ENCODE data around the gene LRBA. TPM values are rescaled to one million over a fixed set of nuclear protein-coding genes. Genes with fewer than 3 reads are reported as not detected.

Gene LRBA
- total and polyA plus RNA-seq, 9 of the 15 experiments (the other 6 are each of a cell fraction or from before 2014, with no cell fraction given) = 24.2 to 88.7 (median 59.7) TPM

DNA sequence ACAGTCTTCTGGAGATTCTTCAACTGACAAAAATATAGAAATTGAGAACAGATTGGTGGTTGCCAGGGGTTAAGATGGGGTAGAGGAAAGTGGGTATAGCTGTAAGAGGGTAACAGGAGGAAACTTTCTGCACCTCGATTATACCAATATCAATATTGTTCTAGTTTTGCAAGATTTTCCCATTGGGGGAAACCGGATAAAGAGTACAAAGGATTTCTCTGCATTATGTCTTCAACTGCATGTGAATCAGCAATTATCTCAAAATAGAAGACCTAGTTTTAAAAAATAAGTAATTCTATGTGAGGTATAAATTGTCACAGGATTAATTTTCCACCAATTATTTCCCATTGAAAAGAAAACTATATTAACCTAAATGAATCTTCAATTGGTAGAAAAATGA, 65.7 kb downstream of the LRBA start:
- no peaks in the 10 kb centered on the region for H3K27me3 ChIP-seq (ENCODE audit: control insufficient read depth in 2 of 2, insufficient read depth in 2 of 2, low read length in 2 of 2)
- no peak overlapping the region for H2AFZ ChIP-seq (ENCODE audit: low read depth, low read length)
- no peaks in the 10 kb centered on the region for H3K36me3 ChIP-seq (ENCODE audit: control insufficient read depth, insufficient read depth, low read length)
- WGBS (ENCODE audit: insufficient coverage, low coverage, missing lambda C conversion rate) = 71% methylated on average over 2 of the region's 2 CpGs
- H3K4me3 ChIP-seq = no peak overlapping the region
- ChIA-PET CTCF (ENCODE audit: low intra/inter-chr PET ratio) (interaction anchor here (0.6 kb wide), 1 partner anchor 66 kb away, joined by 4 read pairs; the partner anchor contains the start of gene LRBA), POLR2A (interaction anchor here (0.6 to 0.8 kb wide), 3 partner anchors 8 to 15 kb away, joined by 3 to 4 read pairs (median 3); no protein-coding TSS in a partner anchor)
- BruUV-seq (replicated peaks) = no TSS peak
- ATAC-seq (no peak), DNase-seq (ENCODE audit: extremely low read depth in 1 of 4, low spot score in 3 of 4) (no peak), FAIRE-seq (no peak)
- peaks cover 88% of the 10 kb centered on the region for H3K79me2 ChIP-seq (ENCODE audit: control insufficient read depth, insufficient read depth, low read length)
- H3K9ac ChIP-seq (ENCODE audit: insufficient read depth in 1 of 2, low read depth in 2 of 2, low read length in 2 of 2) = no peak overlapping the region
- no peak overlapping the region for H3K4me2 ChIP-seq (ENCODE audit: insufficient read depth, low read length)
- H3K9me1 ChIP-seq (ENCODE audit: control insufficient read depth, insufficient read depth, low read length) = no peaks in the 10 kb centered on the region
- TF ChIP-seq TRIM24 (IDR thresholded peaks at IDR 0.05) (peak in 1 of 2 experiments; percentile 38; a peak in 1 of 4 replicates), HOXB6 (CRISPR knock-in tag; IDR thresholded peaks at IDR 0.05; ENCODE audit: borderline replicate concordance) (no peak)
- no peaks in the 10 kb centered on the region for H4K20me1 ChIP-seq (replicated peaks; ENCODE audit: control insufficient read depth, insufficient read depth, low read length)
- H3K9me3 ChIP-seq (replicated peaks; ENCODE audit: control insufficient read depth, insufficient read depth, low read depth, low read length) = no peaks in the 10 kb centered on the region
- in situ Hi-C loops (cut with MboI) (no loop called here), intact Hi-C loops (cut with micrococcal nuclease) (no loop called here)
- no peak overlapping the region for H3K27ac ChIP-seq (ENCODE audit: extremely low read depth, low read depth, low read length)
- peaks cover 6 to 8% of the 10 kb centered on the region in 2 experiments for H3K4me1 ChIP-seq (replicated peaks in 1 of 2; ENCODE audit: control insufficient read depth in 2 of 2, insufficient read depth in 2 of 2, low read length in 2 of 2)

- H3K36me3 ChIP-seq (ENCODE audit: control insufficient read depth, insufficient read depth, low read length) = no peaks in the 10 kb centered on the region; the same call in 2 of the 3 replicates
- no peaks in the 10 kb centered on the region for H3K9me1 ChIP-seq (ENCODE audit: control insufficient read depth, insufficient read depth, low read length)
- CTCF ChIA-PET (ENCODE audit: low intra/inter-chr PET ratio) = interaction anchor here (0.6 kb wide), 1 partner anchor 66 kb away, joined by 4 read pairs; the partner anchor contains the start of gene LRBA
- POLR2A ChIA-PET = interaction anchor here (0.8 kb wide), 1 partner anchor 8 kb away, joined by 4 read pairs; no protein-coding TSS in a partner anchor
- H3K9me3 ChIP-seq (replicated peaks; ENCODE audit: control insufficient read depth, insufficient read depth, low read depth, low read length) = no peaks in the 10 kb centered on the region
- H3K9ac ChIP-seq (ENCODE audit: insufficient read depth in 1 of 2, low read depth in 2 of 2, low read length in 2 of 2) = no peak overlapping the region
- no peak overlapping the region for H3K4me2 ChIP-seq (ENCODE audit: insufficient read depth, low read length)
- in situ Hi-C loops (cut with MboI) = no loop called here
- BruUV-seq (replicated peaks) = no TSS peak
- FAIRE-seq = no peak
- ATAC-seq = no peak
- H2AFZ ChIP-seq (ENCODE audit: low read depth, low read length) = no peak overlapping the region
- H3K27ac ChIP-seq (ENCODE audit: extremely low read depth, low read depth, low read length) = no peak overlapping the region; the same call in 2 of the 3 replicates
- no peak for DNase-seq (ENCODE audit: extremely low read depth in 1 of 4, low spot score in 3 of 4)
- peaks cover 6 to 12% of the 10 kb centered on the region in 2 experiments for H3K4me1 ChIP-seq (replicated peaks in 1 of 2; ENCODE audit: control insufficient read depth in 2 of 2, insufficient read depth in 2 of 2, low read length in 2 of 2)
- H3K79me2 ChIP-seq (ENCODE audit: control insufficient read depth, insufficient read depth, low read length) = peaks cover 94% of the 10 kb centered on the region
- no peaks in the 10 kb centered on the region for H3K27me3 ChIP-seq (ENCODE audit: control insufficient read depth in 2 of 2, insufficient read depth in 2 of 2, low read length in 2 of 2)
- no peak overlapping the region for H3K4me3 ChIP-seq
- WGBS (ENCODE audit: insufficient coverage, low coverage, missing lambda C conversion rate) = 84% methylated on average over 2 of the region's 2 CpGs
- no peaks in the 10 kb centered on the region for H4K20me1 ChIP-seq (replicated peaks; ENCODE audit: control insufficient read depth, insufficient read depth, low read length)
- intact Hi-C loops (cut with micrococcal nuclease) = no loop called here
- TF ChIP-seq BCOR (IDR thresholded peaks at IDR 0.05) = peak; percentile 47; the same call in 1 of the 2 replicates
- TF ChIP-seq PHF8 (IDR thresholded peaks at IDR 0.05; ENCODE audit: borderline replicate concordance, low read length) = 0 out of 2 replicates have a peak, but pooled peaks have one; percentile 15
- TF ChIP-seq ZFP91 (CRISPR knock-in tag; IDR thresholded peaks at IDR 0.05) = no peak
- TF ChIP-seq, protein P1, sequence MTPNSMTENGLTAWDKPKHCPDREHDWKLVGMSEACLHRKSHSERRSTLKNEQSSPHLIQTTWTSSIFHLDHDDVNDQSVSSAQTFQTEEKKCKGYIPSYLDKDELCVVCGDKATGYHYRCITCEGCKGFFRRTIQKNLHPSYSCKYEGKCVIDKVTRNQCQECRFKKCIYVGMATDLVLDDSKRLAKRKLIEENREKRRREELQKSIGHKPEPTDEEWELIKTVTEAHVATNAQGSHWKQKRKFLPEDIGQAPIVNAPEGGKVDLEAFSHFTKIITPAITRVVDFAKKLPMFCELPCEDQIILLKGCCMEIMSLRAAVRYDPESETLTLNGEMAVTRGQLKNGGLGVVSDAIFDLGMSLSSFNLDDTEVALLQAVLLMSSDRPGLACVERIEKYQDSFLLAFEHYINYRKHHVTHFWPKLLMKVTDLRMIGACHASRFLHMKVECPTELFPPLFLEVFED (CRISPR knock-in tag; conservative IDR thresholded peaks at IDR 0.05) = no peak
- no peak for TF ChIP-seq U2AF1 (optimal IDR thresholded peaks at IDR 0.05; ENCODE audit: low read depth, low read length)
- TF ChIP-seq RBM25 (IDR thresholded peaks at IDR 0.05; ENCODE audit: low read depth, low read length, severe bottlenecking) = peak; percentile 97
- TF ChIP-seq HNRNPUL1 (IDR thresholded peaks at IDR 0.05; ENCODE audit: low read length) = no peak
- TF ChIP-seq, protein P2, sequence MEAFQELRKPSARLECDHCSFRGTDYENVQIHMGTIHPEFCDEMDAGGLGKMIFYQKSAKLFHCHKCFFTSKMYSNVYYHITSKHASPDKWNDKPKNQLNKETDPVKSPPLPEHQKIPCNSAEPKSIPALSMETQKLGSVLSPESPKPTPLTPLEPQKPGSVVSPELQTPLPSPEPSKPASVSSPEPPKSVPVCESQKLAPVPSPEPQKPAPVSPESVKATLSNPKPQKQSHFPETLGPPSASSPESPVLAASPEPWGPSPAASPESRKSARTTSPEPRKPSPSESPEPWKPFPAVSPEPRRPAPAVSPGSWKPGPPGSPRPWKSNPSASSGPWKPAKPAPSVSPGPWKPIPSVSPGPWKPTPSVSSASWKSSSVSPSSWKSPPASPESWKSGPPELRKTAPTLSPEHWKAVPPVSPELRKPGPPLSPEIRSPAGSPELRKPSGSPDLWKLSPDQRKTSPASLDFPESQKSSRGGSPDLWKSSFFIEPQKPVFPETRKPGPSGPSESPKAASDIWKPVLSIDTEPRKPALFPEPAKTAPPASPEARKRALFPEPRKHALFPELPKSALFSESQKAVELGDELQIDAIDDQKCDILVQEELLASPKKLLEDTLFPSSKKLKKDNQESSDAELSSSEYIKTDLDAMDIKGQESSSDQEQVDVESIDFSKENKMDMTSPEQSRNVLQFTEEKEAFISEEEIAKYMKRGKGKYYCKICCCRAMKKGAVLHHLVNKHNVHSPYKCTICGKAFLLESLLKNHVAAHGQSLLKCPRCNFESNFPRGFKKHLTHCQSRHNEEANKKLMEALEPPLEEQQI (IDR thresholded peaks at IDR 0.05) = 0 out of 2 replicates have a peak, but pooled peaks have one; percentile 39
Observed at GRCh38 chr4:150948710-150949109, 66.4 kb downstream of the LRBA start.

Measured in K562 (cell line).